NCI-H774 (cell line): Measurements from ENCODE around the gene ABHD14A.

Source experiments
- DNase-seq: peaks from one replicate; lab custom pipeline; 2025; lab: John Stamatoyannopoulos, UW

Gene ABHD14A

GRCh38 chr3:51957520-51958205 is 17.2 kb upstream of the ABHD14A start:
- DNase-seq: no peak

- DNase-seq: no peak
These were observed 16.0 kb upstream of the ABHD14A start for GRCh38 chr3:51958603-51959521.

- no peak for DNase-seq
These were observed 15.2 kb upstream of the ABHD14A start for GRCh38 chr3:51959651-51960050.

- DNase-seq: no peak
These were observed 14.5 kb upstream of the ABHD14A start for GRCh38 chr3:51960386-51960785.

- DNase-seq: no peak
These were observed 13.9 kb upstream of the ABHD14A start for GRCh38 chr3:51961011-51961410.

GRCh38 chr3:51961602-51962569 is 13.0 kb upstream of the ABHD14A start:
- DNase-seq: no peak

GRCh38 chr3:51962854-51963530 is 11.9 kb upstream of the ABHD14A start:
- no peak for DNase-seq

GRCh38 chr3:51963951-51964451 is 10.9 kb upstream of the ABHD14A start:
- DNase-seq: no peak

GRCh38 chr3:51964521-51964920 is 10.3 kb upstream of the ABHD14A start:
- no peak for DNase-seq

GRCh38 chr3:51966016-51966415 is 8.8 kb upstream of the ABHD14A start:
- no peak for DNase-seq

GRCh38 chr3:51966486-51966885 is 8.4 kb upstream of the ABHD14A start:
- DNase-seq: no peak

- DNase-seq: no peak
These were observed 7.9 kb upstream of the ABHD14A start for GRCh38 chr3:51966922-51967383.

- no peak for DNase-seq
These were observed 7.3 kb upstream of the ABHD14A start, which contains the start of gene PCBP4 for GRCh38 chr3:51967384-51968169. PCBP4 (minus strand) TSS chr3:51967454; CDS start chr3:51961240, 6,214 bp downstream.

- no peak for DNase-seq
These were observed 6.6 kb upstream of the ABHD14A start for GRCh38 chr3:51968170-51968775.

- DNase-seq: no peak
These were observed 5.8 kb upstream of the ABHD14A start for GRCh38 chr3:51968883-51969678.

- DNase-seq: no peak
These were observed 5.0 kb upstream of the ABHD14A start for GRCh38 chr3:51969841-51970240.

- DNase-seq: no peak
These were observed 4.1 kb upstream of the ABHD14A start for GRCh38 chr3:51970606-51971300.

GRCh38 chr3:51971350-51971749 is 3.5 kb upstream of the ABHD14A start:
- DNase-seq: no peak
